A549 (cell line): ENCODE results near the gene SMIM9. TPM values are rescaled to one million over a fixed set of nuclear protein-coding genes. Genes with fewer than 3 reads are reported as not detected.
A peak's percentile ranks its signal among the peaks of the same experiment; 100 is the strongest.

Experiments used
- ATAC-seq, 2 experiments: fragments of 200-7000 bp in 1 of 2; fragments of >200 bp in 1 of 2; cut with Nextera tagmentation in 1 of 2; cut with Tn5 transposase in 1 of 2; 3 replicates each; pipeline versions ENCODE4 v1.8.0 to v1.9.1; 2018 to 2020; ENCODE audit warnings: mild to moderate bottlenecking in 1 of 2, moderate library complexity in 1 of 2
- CTCF ChIA-PET: fragments of 300-600 bp; sonication (Branson Sonifier 250); formaldehyde crosslinking; extraction: SDS; loops from one replicate; lab custom pipeline; 2021; ENCODE audit warnings: antibody characterized with exemption, inconsistent platforms; lab: Yijun Ruan, JAX
- POLR2A ChIA-PET: fragments of 350-600 bp; formaldehyde crosslinking; extraction: SDS; loops from one replicate; lab custom pipeline; 2021; ENCODE audit warnings: antibody characterized with exemption, inconsistent platforms; lab: Yijun Ruan, JAX
- DNase-seq, 2 experiments: peaks; one replicate each; pipeline versions ENCODE4 v3.0.0 to v3.0.0-alpha.2; 2011 to 2016; ENCODE audit warnings: low read depth in 1 of 2, low spot score in 1 of 2
- FAIRE-seq: peaks from 2 replicates; lab custom pipeline; 2011; peaks lifted over from hg19 to GRCh38; lab: Jason Lieb, UNC
- H3K27ac ChIP-seq, 2 experiments: fragments of >200 bp; sonication (Bioruptor Twin); formaldehyde crosslinking; 3 replicates each; pipeline ENCODE4 v1.5.1; 2016 to 2017
- H3K4me1 ChIP-seq: fragments of >200 bp; sonication (Bioruptor Twin); formaldehyde crosslinking; 3 replicates; pipeline ENCODE4 v1.6.1; 2016
- H3K4me2 ChIP-seq: fragments of >200 bp; sonication (Bioruptor Twin); formaldehyde crosslinking; 3 replicates; pipeline ENCODE4 v1.6.1; 2016
- H3K4me3 ChIP-seq: fragments of >200 bp; sonication (Bioruptor Twin); formaldehyde crosslinking; 3 replicates; pipeline ENCODE4 v1.5.1; 2016
- H3K9me3 ChIP-seq: fragments of >200 bp; sonication (Bioruptor Twin); formaldehyde crosslinking; 3 replicates; pipeline ENCODE4 v1.6.1; 2016
- CEBPB ChIP-seq, 2 experiments: fragments of >200 bp in 1 of 2; sonication (Bioruptor Twin) in 1 of 2; formaldehyde crosslinking in 1 of 2; IDR thresholded peaks; 2 replicates each; pipeline ENCODE4 v1.6.1; 2012 to 2016
- CHD2 ChIP-seq: fragments of 150-350 bp; IDR thresholded peaks from 2 replicates; pipeline ENCODE4 v1.6.1; 2014; ENCODE audit warnings: low read length; ENCODE audit not compliant: partially characterized antibody
- CHD4 ChIP-seq: fragments of 200-600 bp; sonication (generic); IDR thresholded peaks from 2 replicates; pipeline ENCODE4 v1.6.1; 2016; ENCODE audit warnings: antibody characterized with exemption, mild to moderate bottlenecking, borderline replicate concordance
- EHF ChIP-seq: fragments of 250-450 bp; sonication (Bioruptor Pico); IDR thresholded peaks from 2 replicates; pipeline ENCODE4 v1.5.0; 2020; ENCODE audit warnings: mild to moderate bottlenecking
- GATA3 ChIP-seq: IDR thresholded peaks from 2 replicates; pipeline ENCODE4 v1.6.1; 2012; ENCODE audit warnings: borderline replicate concordance
- HOXA7 ChIP-seq: fragments of 250-450 bp; sonication (Bioruptor Pico); IDR thresholded peaks from 2 replicates; pipeline ENCODE4 v1.5.0; 2020; ENCODE audit warnings: mild to moderate bottlenecking, moderate library complexity
- HOXB13 ChIP-seq: fragments of 250-450 bp; sonication (Bioruptor Pico); IDR thresholded peaks from 2 replicates; pipeline ENCODE4 v1.5.0; 2020; ENCODE audit warnings: low read depth, mild to moderate bottlenecking, moderate library complexity
- JUNB ChIP-seq: fragments of >200 bp; sonication (Bioruptor Twin); formaldehyde crosslinking; IDR thresholded peaks from 2 replicates; pipeline ENCODE4 v1.6.1; 2016
- KDM5A ChIP-seq: fragments of 200-600 bp; sonication (generic); IDR thresholded peaks from 2 replicates; pipeline ENCODE4 v1.6.1; 2016; ENCODE audit warnings: antibody characterized with exemption, mild to moderate bottlenecking
- MAZ ChIP-seq: fragments of 150-350 bp; IDR thresholded peaks from 2 replicates; pipeline ENCODE4 v1.6.1; 2014; ENCODE audit warnings: antibody characterized with exemption, low read depth, low read length, borderline replicate concordance
- NPAS2 ChIP-seq: fragments of 250-450 bp; sonication (Bioruptor Pico); IDR thresholded peaks from 2 replicates; pipeline ENCODE4 v1.8.0; 2022; ENCODE audit warnings: mild to moderate bottlenecking, moderate library complexity, borderline replicate concordance
- RCOR1 ChIP-seq: fragments of 150-350 bp; IDR thresholded peaks from 2 replicates; pipeline ENCODE4 v1.6.1; 2014; ENCODE audit warnings: antibody characterized with exemption, low read length, low read depth
- RFX5 ChIP-seq: fragments of 450-650 bp; IDR thresholded peaks from 2 replicates; pipeline ENCODE4 v1.7.1; 2014; ENCODE audit warnings: antibody characterized with exemption, mild to moderate bottlenecking, moderate library complexity
- RNF2 ChIP-seq: fragments of 200-600 bp; sonication (generic); IDR thresholded peaks from 2 replicates; pipeline ENCODE4 v1.6.1; 2016; ENCODE audit warnings: low read depth, mild to moderate bottlenecking, antibody characterized with exemption, moderate library complexity, borderline replicate concordance
- ZC3H11A ChIP-seq: fragments of 450-650 bp; IDR thresholded peaks from 2 replicates; pipeline ENCODE4 v1.6.1; 2014; ENCODE audit warnings: antibody characterized with exemption, mild to moderate bottlenecking
- ZNF302 ChIP-seq: fragments of 250-450 bp; sonication (Bioruptor Pico); IDR thresholded peaks from 2 replicates; pipeline ENCODE4 v1.9.0; 2021; ENCODE audit warnings: inconsistent platforms, mild to moderate bottlenecking, moderate library complexity
- ZSCAN20 ChIP-seq: fragments of 250-450 bp; sonication (Bioruptor Pico); IDR thresholded peaks from 2 replicates; pipeline ENCODE4 v1.8.0; 2022; ENCODE audit warnings: mild to moderate bottlenecking, moderate library complexity
- WGBS: methylation state at CpG from one replicate; pipeline ENCODE4 v1.1.6; 2017; ENCODE audit errors: missing lambda C conversion rate; 5-methylcytosine and 5-hydroxymethylcytosine counted together
- polyA plus RNA-seq, 4 experiments: library from polyadenylated mRNA; depleted of rRNA in 3 of 4; stranded (reverse); fragments of >200 nt; fragmentation: RNase III in 1 of 4; extraction: RNeasy Plus Mini Kit Qiagen cat#74134 plus additional on column Dnase treatment in 1 of 4; gene quantifications; 2 replicates in 3 of 4; 3 replicates in 1 of 4; pipeline ENCODE4 v1.2.3, GENCODE V29; 2011 to 2017
- TF ChIP-seq, protein P1 (sequence below): fragments of >200 bp; sonication (Bioruptor Twin); formaldehyde crosslinking; IDR thresholded peaks from 2 replicates; pipeline ENCODE4 v1.6.1; 2016
- TF ChIP-seq, protein P2 (sequence below): fragments of 250-450 bp; sonication (Bioruptor Pico); IDR thresholded peaks from 2 replicates; pipeline ENCODE4 v1.5.0; 2021; ENCODE audit warnings: mild to moderate bottlenecking, moderate library complexity, borderline replicate concordance
- TF ChIP-seq, protein P3 (sequence below): fragments of >200 bp; sonication (Bioruptor Twin); formaldehyde crosslinking; IDR thresholded peaks from 3 replicates; pipeline ENCODE4 v1.6.1; 2016
- TF ChIP-seq, protein P4 (sequence below): IDR thresholded peaks from 2 replicates; pipeline ENCODE4 v1.6.1; 2012
- TF ChIP-seq, protein P5 (sequence below): IDR thresholded peaks from 2 replicates; pipeline ENCODE4 v1.6.1; 2012
- TF ChIP-seq, protein P6 (sequence below): IDR thresholded peaks from 2 replicates; pipeline ENCODE4 v1.6.1; 2012; ENCODE audit warnings: low read depth, borderline replicate concordance
- TF ChIP-seq, protein P7 (sequence below): fragments of 200-600 bp; sonication (generic); IDR thresholded peaks from 2 replicates; pipeline ENCODE4 v1.6.1; 2016; ENCODE audit warnings: antibody characterized with exemption, mild to moderate bottlenecking, moderate library complexity

SMIM9 gene
- polyA plus RNA-seq, 2 of the 4 experiments (the other 2 are of a cell fraction), result not detected

DNA sequence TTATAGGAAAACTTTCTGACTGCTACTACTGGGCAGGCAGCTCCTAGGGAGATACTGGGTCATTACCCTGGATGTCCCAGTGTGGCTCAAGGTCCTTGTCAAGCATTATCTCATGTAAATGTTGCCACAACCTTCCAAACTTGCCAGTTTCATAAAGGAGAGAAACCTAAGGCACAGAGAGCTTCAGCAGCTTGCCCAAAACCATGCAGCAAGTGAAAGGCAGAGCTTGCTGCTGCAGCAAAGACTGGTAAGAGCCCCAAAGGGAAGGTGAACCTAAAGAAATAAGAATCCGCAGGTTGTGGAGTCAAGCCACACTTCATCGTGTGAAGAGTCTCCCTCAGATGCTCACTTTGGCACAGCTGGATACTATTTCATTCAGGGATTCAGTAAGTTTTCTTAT is 31.5 kb downstream of the SMIM9 start:
- no peaks in the 10 kb centered on the region for H3K9me3 ChIP-seq
- ATAC-seq, result no peak
- WGBS, result 90% methylated on average over 2 of the region's 2 CpGs
- TF ChIP-seq, protein P1, sequence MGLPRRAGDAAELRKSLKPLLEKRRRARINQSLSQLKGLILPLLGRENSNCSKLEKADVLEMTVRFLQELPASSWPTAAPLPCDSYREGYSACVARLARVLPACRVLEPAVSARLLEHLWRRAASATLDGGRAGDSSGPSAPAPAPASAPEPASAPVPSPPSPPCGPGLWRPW, result no peak
- TF ChIP-seq HOXB13 (no peak), RNF2 (no peak), ZNF302 (CRISPR knock-in tag) (no peak), ZSCAN20 (no peak), JUNB (no peak), HOXA7 (CRISPR knock-in tag) (no peak), MAZ (no peak), GATA3 (no peak)
- TF ChIP-seq, protein P2, sequence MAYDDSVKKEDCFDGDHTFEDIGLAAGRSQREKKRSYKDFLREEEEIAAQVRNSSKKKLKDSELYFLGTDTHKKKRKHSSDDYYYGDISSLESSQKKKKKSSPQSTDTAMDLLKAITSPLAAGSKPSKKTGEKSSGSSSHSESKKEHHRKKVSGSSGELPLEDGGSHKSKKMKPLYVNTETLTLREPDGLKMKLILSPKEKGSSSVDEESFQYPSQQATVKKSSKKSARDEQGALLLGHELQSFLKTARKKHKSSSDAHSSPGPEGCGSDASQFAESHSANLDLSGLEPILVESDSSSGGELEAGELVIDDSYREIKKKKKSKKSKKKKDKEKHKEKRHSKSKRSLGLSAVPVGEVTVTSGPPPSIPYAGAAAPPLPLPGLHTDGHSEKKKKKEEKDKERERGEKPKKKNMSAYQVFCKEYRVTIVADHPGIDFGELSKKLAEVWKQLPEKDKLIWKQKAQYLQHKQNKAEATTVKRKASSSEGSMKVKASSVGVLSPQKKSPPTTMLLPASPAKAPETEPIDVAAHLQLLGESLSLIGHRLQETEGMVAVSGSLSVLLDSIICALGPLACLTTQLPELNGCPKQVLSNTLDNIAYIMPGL, result no peak
- TF ChIP-seq, protein P3, sequence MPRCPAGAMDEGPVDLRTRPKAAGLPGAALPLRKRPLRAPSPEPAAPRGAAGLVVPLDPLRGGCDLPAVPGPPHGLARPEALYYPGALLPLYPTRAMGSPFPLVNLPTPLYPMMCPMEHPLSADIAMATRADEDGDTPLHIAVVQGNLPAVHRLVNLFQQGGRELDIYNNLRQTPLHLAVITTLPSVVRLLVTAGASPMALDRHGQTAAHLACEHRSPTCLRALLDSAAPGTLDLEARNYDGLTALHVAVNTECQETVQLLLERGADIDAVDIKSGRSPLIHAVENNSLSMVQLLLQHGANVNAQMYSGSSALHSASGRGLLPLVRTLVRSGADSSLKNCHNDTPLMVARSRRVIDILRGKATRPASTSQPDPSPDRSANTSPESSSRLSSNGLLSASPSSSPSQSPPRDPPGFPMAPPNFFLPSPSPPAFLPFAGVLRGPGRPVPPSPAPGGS, result no peak
- TF ChIP-seq, all 56 proteins: peak for 0
- ChIA-PET POLR2A (no interaction called here), CTCF (interaction anchor here (0.8 kb wide), 1 partner anchor 54 kb away, joined by 3 read pairs; no protein-coding TSS in a partner anchor)
- DNase-seq, result no peak
- no peak overlapping the region for H3K4me3 ChIP-seq
- H3K4me1 ChIP-seq, result peaks cover 36% of the 10 kb centered on the region
- H3K4me2 ChIP-seq, result no peak overlapping the region
- H3K27ac ChIP-seq, result no peak overlapping the region
- no peak for FAIRE-seq

DNA sequence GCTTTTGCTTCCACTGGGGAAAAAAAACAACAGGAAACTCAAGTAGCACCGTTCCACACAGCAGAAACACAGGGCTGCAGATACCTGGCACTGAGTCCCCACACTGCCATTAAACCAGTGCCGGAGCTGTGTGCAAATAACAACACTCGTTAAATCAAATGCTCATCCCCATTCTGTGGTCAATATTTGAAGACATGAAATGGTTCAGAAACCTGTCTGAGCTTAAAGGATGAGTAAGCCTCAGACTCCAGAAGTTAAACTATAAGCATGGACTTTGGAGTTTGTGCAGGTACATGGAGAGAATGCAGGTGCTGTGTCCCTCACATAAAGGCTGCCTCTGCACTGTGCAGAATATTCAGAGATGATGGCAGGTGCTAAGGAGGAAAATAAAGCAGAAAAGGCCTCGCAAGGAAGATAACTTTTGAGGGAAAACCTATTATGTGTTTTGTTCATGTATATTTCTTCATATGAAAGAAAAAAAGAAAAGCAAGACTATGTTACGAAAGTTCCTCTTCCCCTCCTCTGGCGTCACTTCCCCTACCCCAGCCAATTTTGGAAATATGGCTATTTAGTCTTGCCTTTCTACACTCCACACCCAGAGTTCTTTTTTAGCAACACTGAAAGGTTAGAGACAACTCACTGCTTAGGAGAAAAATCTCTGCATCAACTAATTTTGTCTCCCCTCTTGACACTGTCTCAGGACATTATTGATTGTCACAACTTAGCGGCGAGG is 33.8 kb downstream of the SMIM9 start:
- DNase-seq (no peak), ATAC-seq (no peak), FAIRE-seq (no peak)
- 71% methylated on average over 8 of the region's 8 CpGs for WGBS
- POLR2A ChIA-PET, result interaction anchor here (1.3 kb wide), 1 partner anchor 38 kb away, joined by 3 read pairs; no protein-coding TSS in a partner anchor
- CTCF ChIA-PET, result interaction anchor here (0.5 kb wide), 1 partner anchor 51 kb away, joined by 3 read pairs; no protein-coding TSS in a partner anchor
- Histone ChIP-seq H3K27ac (peak overlapping the region; percentile 71 to 83), H3K4me2 (peak overlapping the region; percentile 72), H3K9me3 (no peaks in the 10 kb centered on the region), H3K4me1 (peaks cover 52% of the 10 kb centered on the region), H3K4me3 (no peak overlapping the region)
- TF ChIP-seq CHD4, result no peak
- TF ChIP-seq, protein P4, sequence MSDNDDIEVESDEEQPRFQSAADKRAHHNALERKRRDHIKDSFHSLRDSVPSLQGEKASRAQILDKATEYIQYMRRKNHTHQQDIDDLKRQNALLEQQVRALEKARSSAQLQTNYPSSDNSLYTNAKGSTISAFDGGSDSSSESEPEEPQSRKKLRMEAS, result no peak; the same call in 1 of the 2 replicates
- TF ChIP-seq RFX5, result no peak
- TF ChIP-seq, protein P5, sequence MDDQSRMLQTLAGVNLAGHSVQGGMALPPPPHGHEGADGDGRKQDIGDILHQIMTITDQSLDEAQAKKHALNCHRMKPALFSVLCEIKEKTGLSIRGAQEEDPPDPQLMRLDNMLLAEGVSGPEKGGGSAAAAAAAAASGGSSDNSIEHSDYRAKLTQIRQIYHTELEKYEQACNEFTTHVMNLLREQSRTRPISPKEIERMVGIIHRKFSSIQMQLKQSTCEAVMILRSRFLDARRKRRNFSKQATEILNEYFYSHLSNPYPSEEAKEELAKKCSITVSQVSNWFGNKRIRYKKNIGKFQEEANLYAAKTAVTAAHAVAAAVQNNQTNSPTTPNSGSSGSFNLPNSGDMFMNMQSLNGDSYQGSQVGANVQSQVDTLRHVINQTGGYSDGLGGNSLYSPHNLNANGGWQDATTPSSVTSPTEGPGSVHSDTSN, result no peak
- TF ChIP-seq ZC3H11A, result no peak
- TF ChIP-seq, protein P6, sequence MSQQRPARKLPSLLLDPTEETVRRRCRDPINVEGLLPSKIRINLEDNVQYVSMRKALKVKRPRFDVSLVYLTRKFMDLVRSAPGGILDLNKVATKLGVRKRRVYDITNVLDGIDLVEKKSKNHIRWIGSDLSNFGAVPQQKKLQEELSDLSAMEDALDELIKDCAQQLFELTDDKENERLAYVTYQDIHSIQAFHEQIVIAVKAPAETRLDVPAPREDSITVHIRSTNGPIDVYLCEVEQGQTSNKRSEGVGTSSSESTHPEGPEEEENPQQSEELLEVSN, result no peak
- TF ChIP-seq RCOR1, result no peak
- TF ChIP-seq CHD2, result no peak
- no peak for TF ChIP-seq EHF (CRISPR knock-in tag)
- TF ChIP-seq NPAS2 (CRISPR knock-in tag), result no peak
- TF ChIP-seq, protein P7, sequence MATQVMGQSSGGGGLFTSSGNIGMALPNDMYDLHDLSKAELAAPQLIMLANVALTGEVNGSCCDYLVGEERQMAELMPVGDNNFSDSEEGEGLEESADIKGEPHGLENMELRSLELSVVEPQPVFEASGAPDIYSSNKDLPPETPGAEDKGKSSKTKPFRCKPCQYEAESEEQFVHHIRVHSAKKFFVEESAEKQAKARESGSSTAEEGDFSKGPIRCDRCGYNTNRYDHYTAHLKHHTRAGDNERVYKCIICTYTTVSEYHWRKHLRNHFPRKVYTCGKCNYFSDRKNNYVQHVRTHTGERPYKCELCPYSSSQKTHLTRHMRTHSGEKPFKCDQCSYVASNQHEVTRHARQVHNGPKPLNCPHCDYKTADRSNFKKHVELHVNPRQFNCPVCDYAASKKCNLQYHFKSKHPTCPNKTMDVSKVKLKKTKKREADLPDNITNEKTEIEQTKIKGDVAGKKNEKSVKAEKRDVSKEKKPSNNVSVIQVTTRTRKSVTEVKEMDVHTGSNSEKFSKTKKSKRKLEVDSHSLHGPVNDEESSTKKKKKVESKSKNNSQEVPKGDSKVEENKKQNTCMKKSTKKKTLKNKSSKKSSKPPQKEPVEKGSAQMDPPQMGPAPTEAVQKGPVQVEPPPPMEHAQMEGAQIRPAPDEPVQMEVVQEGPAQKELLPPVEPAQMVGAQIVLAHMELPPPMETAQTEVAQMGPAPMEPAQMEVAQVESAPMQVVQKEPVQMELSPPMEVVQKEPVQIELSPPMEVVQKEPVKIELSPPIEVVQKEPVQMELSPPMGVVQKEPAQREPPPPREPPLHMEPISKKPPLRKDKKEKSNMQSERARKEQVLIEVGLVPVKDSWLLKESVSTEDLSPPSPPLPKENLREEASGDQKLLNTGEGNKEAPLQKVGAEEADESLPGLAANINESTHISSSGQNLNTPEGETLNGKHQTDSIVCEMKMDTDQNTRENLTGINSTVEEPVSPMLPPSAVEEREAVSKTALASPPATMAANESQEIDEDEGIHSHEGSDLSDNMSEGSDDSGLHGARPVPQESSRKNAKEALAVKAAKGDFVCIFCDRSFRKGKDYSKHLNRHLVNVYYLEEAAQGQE, result no peak
- no peak for TF ChIP-seq KDM5A
- no peak for TF ChIP-seq CEBPB (IDR thresholded peaks at IDR 0.05)
- TF ChIP-seq HOXB13, result no peak
- TF ChIP-seq, protein P1, result no peak
